GM10266 (cell line): ENCODE measurements around the gene HLF.

Source experiments
- DNase-seq: peaks from one replicate; pipeline ENCODE4 v3.0.0; 2012; ENCODE audit errors: extremely low spot score
- CTCF ChIP-seq: IDR thresholded peaks from 2 replicates; pipeline ENCODE4 v1.5.1; 2012; ENCODE audit warnings: mild to moderate bottlenecking, low read depth; ENCODE audit not compliant: control insufficient read depth, insufficient read depth; ENCODE audit errors: missing control alignments

Gene HLF

DNA sequence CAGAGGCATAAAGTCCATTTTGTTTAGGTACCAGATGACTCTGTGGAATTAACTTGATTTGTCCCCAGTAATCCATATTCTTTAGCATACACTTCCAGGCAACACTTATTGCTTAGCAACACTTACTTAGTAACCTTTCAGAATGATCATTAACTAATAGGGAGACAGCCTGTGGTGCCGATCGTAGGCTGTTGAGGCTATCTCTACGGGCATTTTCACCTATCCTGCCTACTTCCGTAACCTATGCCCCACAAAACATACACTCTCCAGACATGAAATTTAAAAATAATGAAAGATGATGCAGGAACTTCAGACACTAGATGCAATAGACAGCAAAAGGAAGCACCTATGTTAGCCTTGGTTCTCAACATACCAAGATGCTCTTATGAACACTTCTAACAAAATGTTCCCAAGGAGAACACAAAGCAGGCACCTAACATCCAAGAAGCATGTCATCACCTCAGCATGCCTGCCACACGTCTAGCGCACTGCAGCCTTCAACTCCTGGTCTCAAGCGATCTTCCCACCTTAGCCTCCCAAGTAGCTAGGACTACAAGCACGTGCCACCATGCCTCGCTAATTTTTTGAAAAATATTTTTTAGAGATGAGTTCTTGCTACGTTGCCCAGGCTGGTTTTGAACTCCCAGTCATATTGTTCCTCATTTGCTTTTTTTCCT is 34.5 kb downstream of the HLF start:
- no peak for TF ChIP-seq CTCF
- no peak for DNase-seq

DNA sequence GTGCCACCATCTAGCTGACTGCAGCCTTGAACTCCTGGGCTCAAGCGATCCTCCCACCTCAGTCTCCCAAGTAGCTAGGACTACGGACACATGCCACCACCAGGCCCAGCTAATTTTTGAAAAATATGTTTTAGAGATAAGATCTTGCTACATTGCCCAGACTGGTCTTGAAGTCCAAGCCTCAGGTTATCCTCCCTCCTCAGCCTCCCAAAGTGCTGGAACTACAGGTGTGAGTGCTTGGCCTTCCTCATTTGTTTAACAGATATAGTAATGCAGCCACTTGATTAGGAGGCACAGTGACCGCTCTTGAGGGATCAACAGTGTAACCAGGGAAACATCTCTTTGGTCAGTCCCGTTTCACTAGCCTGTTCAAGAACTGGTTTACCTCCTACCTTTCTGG is 35.1 kb downstream of the HLF start:
- no peak for TF ChIP-seq CTCF
- no peak for DNase-seq

GRCh38 chr17:55300479-55301290 is 35.9 kb downstream of the HLF start:
- no peak for TF ChIP-seq CTCF
- no peak for DNase-seq

DNA sequence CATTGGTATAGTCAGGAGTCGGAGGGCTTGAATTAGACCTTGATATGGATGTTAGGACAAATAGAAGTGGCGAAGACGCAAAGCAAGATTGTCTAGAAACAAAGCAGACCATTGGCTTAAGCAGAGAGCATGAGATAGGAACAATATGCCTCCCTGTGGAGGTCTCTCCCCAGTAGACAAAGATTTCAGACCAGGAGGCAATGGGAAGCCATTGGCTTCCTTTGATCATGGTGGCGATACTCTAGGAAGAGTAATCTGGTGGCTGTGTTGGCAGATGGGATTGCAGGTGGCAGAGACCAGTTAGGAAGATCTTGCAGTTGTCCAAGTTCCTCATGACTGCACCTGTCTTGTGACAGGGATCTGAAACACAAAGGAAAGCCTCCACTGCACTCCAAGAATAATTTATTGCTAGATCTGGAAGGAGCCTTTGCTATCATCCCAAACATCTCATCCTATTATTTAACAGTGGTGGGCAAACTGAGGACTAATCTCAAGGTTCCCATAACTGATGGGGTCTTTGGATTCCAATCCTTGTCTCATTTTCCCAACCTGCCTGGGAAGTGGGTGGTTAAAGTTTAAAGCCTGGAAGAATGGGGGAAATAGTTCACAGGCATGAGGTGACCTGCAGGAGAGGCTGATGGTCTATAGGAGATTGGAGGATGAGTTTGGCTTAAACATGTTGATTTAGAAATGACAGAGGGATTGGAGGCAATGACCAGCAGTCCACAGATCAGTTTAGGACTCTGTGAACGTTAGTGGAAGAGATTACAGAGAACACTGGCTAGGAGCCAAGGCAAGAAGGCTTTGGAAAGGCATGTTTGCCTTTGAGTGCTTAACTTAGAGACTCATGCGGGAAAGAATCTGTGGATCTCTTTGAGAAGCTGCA is 37.0 kb downstream of the HLF start:
- no peak for TF ChIP-seq CTCF
- no peak for DNase-seq

DNA sequence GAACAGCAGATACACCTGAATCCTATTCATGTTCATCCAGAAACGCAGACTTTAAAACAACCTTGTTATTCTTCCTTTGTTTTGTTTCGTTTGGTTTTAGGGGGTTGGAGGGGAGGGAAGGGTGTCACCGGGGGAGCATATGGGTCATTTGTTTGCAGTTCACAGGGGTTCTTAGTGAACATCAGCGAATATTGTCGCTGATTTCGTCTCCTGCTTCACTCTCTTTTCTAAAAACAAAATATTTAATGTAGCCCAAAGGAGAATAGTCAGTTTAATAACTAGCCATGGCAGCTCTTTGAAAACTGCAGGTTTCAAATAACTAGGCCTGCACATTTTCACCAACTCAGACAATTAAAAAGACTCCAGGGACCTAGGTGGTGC is 37.6 kb downstream of the HLF start:
- DNase-seq, result no peak
- TF ChIP-seq CTCF, result no peak

DNA sequence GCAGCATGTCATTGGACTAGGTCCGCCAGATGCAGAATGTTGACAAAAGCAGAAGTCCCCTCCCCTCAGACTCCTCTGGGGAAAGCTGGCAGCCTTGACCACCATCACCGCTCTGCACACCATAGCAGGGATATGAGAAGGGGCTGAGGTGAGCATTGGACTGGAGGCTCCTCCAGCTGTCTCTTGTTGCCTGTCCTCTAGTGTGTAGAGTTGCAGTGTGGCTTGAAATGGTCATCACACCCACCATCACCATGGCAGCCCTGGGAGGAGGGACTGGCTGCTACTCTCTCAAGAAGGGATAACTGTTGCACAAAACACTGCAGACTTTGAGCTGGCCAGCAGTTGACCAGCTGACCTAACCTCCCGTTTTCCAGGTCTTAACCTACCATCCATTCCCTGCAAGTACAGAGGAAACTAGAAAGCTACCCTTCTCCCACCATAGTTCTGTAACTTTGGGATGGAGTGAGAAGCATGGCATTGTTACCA is 38.3 kb downstream of the HLF start:
- no peak for DNase-seq
- TF ChIP-seq CTCF, result no peak
